HS-5 (cell line): Measurements from ENCODE around the gene RPS6KA4.

Experiments
- DNase-seq: peaks from one replicate; pipeline ENCODE4 v3.0.0-alpha.2; 2012; ENCODE audit warnings: low read depth

RPS6KA4 gene

DNA sequence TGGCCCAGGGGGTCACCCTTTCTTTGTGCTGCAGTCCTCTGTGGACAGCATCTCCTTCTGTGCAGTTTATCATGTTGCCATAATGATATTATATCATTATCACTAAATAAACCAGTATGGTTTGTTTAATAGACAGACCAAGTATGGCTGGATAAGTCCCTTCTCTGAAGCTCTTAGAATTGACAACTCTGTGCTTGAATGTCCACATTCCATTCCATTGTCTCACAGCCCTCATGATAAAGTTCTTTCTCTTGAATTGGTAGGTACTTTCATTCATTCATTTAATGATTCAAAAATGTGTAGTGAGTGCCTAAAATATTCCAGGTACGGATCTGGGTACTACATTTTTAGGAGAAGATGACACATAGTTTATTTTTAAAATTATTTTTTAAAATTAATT is 7.8 kb downstream of the RPS6KA4 start:
- no peak for DNase-seq

DNA sequence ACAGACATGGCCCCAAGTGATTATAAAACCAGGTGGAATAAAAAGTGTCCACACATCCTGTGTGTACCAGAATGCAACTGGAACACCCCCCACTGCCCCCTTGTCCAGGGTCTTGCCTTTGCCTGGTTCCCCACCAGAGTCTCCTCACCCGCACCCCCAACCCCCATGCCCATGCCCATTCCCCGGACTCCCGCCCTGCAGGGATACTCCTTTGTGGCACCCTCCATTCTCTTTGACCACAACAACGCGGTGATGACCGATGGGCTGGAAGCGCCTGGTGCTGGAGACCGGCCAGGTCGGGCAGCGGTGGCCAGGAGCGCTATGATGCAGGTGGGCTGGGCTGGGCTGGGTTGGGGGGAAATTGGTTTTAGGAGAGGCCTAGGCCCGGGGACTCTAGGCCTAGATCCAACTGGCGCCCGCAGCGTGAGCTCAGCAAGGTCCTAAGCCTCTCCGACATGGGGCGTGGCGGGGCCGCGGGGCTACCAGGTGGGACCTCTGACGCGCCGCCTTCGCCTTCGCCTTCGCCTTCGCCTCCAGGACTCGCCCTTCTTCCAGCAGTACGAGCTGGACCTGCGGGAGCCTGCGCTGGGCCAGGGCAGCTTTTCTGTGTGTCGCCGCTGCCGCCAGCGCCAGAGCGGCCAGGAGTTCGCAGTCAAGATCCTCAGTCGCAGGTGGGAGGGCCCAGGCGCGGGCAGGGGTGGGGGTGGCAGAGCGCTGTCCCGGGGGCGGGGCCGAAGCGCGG is 9.1 kb downstream of the RPS6KA4 start:
- no peak for DNase-seq

- no peak for DNase-seq
Observed at GRCh38 chr11:64368673-64369074, 9.7 kb downstream of the RPS6KA4 start.

- DNase-seq = no peak
Observed at GRCh38 chr11:64369440-64370421, 10.8 kb downstream of the RPS6KA4 start.

GRCh38 chr11:64371201-64371600 is 12.2 kb downstream of the RPS6KA4 start:
- no peak for DNase-seq

GRCh38 chr11:64372021-64372420 is 13.1 kb downstream of the RPS6KA4 start:
- DNase-seq = no peak

DNA sequence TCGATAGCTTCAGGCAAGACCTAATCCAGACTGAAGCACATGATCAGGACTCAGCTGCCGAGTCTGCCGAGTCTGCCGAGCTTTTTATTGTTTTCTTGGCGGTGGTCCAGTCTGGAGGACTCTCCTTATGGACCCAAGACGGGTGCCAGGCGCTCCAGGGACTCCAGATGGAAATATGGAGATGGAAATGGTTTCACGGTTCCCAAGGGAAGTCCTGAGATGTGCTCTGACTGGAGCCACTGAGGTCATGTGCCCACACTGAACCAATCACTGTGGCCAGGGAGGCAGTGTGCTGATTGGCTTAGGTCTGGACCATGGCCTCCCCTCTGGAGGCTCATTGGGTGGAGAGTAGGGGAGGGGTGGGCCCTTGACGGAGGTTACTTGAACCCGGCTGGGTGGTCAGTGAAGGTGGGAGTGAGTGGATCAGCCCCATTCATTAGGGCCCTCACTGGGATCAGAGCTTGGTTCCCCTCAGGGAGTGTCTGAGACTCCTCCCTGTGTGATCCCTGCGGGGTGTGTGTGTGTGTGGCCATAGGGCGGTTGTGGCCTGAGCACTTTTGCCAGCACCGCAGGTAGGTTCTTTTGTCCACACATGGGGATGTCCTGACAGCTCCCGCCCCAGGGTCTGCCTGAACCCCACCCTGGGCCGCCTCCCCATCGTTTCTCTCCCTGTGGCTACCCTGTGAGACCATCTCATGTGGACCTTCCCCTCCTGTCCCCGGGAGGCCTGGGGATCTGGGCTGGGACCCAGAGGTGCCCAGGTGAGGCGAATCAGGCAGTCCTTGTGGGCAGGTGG is 14.0 kb downstream of the RPS6KA4 start:
- DNase-seq = no peak

DNA sequence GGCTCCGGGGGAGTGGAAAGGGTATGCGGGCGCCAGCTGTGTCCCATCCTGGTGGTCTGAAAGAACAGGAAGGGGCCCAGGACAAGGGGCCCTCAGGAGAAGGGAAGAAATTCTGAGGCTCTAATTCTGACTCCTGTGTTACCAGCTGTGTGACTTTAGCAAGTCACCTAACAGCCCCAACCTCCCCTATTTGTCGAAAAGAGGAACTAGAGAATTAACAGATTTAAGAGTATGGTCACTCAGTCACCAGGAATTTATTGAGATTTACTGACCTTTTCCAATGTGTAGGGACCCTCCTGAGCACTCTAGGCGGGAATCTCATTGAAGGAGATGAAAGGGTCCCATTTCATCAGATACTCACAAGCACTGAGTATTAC is 14.6 kb downstream of the RPS6KA4 start:
- DNase-seq = no peak

GRCh38 chr11:64376071-64376470 is 17.1 kb downstream of the RPS6KA4 start:
- DNase-seq = no peak

GRCh38 chr11:64378335-64378880 is 19.4 kb downstream of the RPS6KA4 start:
- no peak for DNase-seq

- DNase-seq = no peak
Observed at GRCh38 chr11:64379160-64379559, 20.2 kb downstream of the RPS6KA4 start.

- DNase-seq = no peak
Observed at GRCh38 chr11:64379817-64380709, 21.1 kb downstream of the RPS6KA4 start.

GRCh38 chr11:64381350-64381749 is 22.4 kb downstream of the RPS6KA4 start:
- no peak for DNase-seq

DNA sequence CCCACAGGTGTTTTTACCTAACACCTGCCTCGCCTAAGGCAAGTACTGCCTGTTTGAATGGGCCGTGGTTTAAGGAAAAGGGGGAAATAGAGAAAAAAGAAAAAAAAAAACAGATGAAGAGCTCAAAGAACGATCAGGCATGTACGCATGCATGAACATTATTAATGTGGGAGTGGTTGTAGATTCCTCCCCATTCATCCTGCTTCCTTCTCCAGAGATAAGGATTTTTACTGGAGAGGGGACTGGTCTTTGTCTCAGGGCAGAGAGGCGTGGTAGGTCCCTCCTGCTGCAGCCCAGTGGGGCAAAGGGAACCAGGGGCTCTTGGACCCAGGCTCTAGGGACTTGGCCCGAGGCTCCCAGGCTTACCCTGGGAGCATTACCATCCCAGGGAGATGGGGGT is 23.1 kb downstream of the RPS6KA4 start:
- no peak for DNase-seq

DNA sequence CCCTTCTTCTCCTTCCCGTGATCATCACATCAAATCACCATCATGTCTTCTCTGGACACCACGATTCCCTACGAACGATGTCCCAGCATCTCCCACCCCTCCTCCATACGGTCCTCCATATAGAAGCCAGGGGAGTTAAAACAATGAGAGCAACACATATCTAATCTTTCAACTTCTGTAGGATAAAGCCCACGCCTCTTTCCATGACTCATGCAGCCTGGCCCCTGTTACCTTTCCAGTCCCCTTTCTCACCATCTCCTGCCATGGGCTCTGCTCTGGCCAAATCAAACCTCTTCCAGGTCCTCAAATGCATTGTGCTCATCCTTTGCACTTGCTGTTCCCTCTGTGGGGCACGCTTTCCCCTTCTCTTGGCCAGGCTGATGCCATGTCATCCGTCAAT is 23.6 kb downstream of the RPS6KA4 start:
- no peak for DNase-seq

DNA sequence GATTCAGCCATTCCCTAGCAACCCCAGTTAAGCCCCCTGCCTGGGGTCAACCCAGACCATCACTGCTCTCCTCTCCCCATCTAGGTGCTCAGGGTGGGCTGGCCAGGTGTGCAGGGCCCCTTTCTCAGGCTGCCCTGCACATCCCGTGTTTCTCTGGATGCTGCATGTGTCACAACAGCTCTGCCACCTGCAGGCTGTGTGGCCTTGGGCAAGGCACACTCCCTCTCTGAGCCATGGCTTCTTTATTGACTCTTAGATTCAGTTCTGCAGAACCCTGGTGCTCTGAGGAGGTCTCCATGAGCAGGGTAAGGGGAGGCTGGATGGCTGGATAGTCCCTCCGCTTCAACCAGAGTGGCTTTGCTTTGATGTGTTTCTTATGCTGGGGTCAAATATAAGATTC is 24.6 kb downstream of the RPS6KA4 start:
- no peak for DNase-seq

DNA sequence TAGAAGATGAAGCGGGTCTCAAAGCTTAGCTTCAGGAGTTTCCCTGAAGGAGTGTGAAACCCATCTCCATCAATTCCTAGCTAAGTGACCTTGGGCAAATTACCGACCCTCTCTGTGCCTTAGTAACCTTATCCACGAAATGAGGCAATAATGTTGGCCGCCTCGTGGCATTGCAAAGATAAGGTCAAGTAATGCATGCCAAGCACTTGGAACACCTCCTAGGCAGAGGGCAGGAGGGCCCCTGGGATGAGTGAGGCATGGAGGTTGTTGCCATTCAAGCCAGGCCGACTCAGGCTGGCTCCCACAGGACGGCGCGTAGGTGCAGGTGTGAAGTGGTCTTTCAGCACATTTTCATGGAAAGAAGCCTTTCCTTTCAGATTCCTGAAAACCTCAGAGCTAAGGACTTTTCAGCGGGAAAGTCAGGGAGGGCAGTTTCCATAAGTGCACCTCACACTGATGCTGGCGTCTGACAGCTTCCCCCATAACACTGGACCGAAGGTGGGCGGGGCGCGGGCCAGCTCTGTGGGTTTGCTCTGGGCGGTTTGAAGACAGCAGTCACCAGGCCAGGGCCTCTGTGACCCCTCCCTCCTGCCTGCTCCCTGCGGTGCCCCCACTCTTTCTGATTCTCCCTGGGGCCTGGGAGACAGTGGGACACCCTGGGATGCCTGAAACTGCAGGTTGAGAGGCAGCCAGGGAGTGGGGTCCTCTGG is 25.2 kb downstream of the RPS6KA4 start:
- no peak for DNase-seq

DNA sequence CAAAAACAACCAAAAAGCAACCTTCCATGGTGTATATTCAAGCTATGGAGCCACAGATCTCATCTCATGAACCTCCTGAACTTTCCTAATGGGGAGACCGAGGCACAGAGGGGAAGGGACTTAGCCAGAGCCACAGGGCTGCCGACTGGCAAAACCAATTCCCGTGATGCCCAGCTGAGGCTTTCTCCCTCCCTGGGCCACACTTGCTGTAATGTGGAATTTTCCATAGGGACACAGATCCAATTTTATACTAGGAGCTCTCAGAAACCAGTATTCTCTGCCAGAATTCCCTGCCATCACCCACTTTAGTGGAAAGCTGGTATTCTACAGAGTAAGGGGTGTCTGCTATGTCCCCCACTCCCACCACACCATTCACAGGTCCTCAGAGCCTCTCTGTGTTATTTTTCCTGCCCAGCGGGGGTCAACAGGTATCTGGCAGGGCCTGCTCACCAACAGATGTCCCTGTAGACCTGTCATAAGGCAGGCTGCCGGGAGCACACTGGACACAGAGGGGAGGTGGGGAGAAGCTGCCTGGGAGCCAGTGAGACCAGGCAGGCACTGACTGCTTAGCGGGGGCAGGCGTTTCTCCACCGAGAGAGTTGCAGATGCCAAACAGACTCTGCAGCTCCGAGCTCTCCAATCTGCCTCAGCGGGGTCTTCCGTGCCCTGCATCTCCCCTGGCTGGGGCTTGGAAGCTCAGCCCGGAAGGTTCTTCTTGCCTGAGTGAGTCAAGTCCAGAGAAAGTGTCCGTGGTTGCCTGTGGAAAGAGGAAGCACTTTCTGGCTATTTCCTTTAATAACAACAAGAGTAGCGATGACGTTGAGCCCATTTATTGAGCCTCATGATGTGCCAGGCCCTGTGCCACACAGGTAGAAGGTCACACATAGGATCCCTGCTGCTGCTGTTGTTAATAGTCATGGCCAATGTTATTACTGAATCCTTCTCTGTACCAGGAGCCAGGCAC is 26.3 kb downstream of the RPS6KA4 start:
- DNase-seq = no peak
